IMR-90 (cell line): ENCODE data around the gene PEX14. TPM values are rescaled to one million over a fixed set of nuclear protein-coding genes. Genes with fewer than 3 reads are reported as not detected.

Source experiments
- ATAC-seq: fragments of 200-7000 bp; cut with Tn5 transposase; 2 replicates; pipeline ENCODE4 v1.9.1; 2020; ENCODE audit warnings: low read depth, mild to moderate bottlenecking, moderate library complexity
- BruUV-seq: library from RNA; stranded (reverse); fragments of 400-500 nt; replicated peaks from 2 replicates; lab custom pipeline; 2021; lab: Mats Ljungman, UMichigan
- CTCF ChIA-PET: fragments of 300-600 bp; formaldehyde crosslinking; extraction: SDS; loops from one replicate; lab custom pipeline; 2021; ENCODE audit warnings: antibody characterized with exemption; lab: Yijun Ruan, JAX
- POLR2A ChIA-PET: fragments of 300-600 bp; sonication (Branson Sonifier 250); formaldehyde crosslinking; loops from one replicate; lab custom pipeline; 2022; ENCODE audit warnings: antibody characterized with exemption; ENCODE audit not compliant: unreplicated experiment; lab: Charles Lee
- DNase-seq: peaks from one replicate; pipeline ENCODE4 v3.0.0; 2013
- H2AFZ ChIP-seq: replicated peaks from 2 replicates; pipeline ENCODE3; 2013; ENCODE audit warnings: low read length, mild to moderate bottlenecking; ENCODE audit not compliant: poor library complexity
- H2AK5ac ChIP-seq: 2 replicates; pipeline ENCODE4 v1.6.1; 2013; ENCODE audit warnings: low read depth, low read length, inconsistent platforms
- H2AK9ac ChIP-seq: replicated peaks from 2 replicates; pipeline ENCODE3; 2013; ENCODE audit warnings: mild to moderate bottlenecking, low read depth, low read length, moderate library complexity; ENCODE audit not compliant: poor library complexity
- H2BK120ac ChIP-seq: 2 replicates; pipeline ENCODE4 v1.6.1; 2013; ENCODE audit warnings: low read depth, low read length, inconsistent platforms
- H2BK15ac ChIP-seq: 3 replicates; pipeline ENCODE4 v1.6.1; 2013; ENCODE audit warnings: low read depth, low read length, inconsistent platforms
- H2BK20ac ChIP-seq: 2 replicates; pipeline ENCODE4 v1.6.1; 2013; ENCODE audit warnings: low read depth, mild to moderate bottlenecking, inconsistent platforms, low read length, moderate library complexity
- H2BK5ac ChIP-seq: 2 replicates; pipeline ENCODE4 v1.6.1; 2013; ENCODE audit warnings: mild to moderate bottlenecking, low read depth, low read length, inconsistent platforms; ENCODE audit not compliant: poor library complexity, severe bottlenecking
- H3K14ac ChIP-seq: replicated peaks from 2 replicates; pipeline ENCODE4 v1.6.1; 2013; ENCODE audit warnings: low read depth, low read length, inconsistent platforms
- H3K18ac ChIP-seq: 2 replicates; pipeline ENCODE4 v1.6.1; 2013; ENCODE audit warnings: low read depth, low read length, control low read depth
- H3K23ac ChIP-seq: 2 replicates; pipeline ENCODE4 v1.6.1; 2013; ENCODE audit warnings: low read depth, low read length, inconsistent platforms
- H3K27ac ChIP-seq: 2 replicates; pipeline ENCODE4 v1.5.1; 2013; ENCODE audit warnings: mild to moderate bottlenecking, control low read depth, low read length; ENCODE audit not compliant: insufficient read depth
- H3K27me3 ChIP-seq: 2 replicates; pipeline ENCODE4 v1.6.1; 2013; ENCODE audit warnings: low read length; ENCODE audit not compliant: control insufficient read depth, insufficient read depth
- H3K36me3 ChIP-seq: 2 replicates; pipeline ENCODE4 v1.6.1; 2013; ENCODE audit warnings: low read length, mixed read lengths; ENCODE audit not compliant: control insufficient read depth, insufficient read depth
- H3K4ac ChIP-seq: 2 replicates; pipeline ENCODE4 v1.6.1; 2013; ENCODE audit warnings: low read depth, low read length, inconsistent platforms
- H3K4me1 ChIP-seq: 2 replicates; pipeline ENCODE4 v1.6.1; 2013; ENCODE audit warnings: low read length, mixed read lengths; ENCODE audit not compliant: control insufficient read depth, insufficient read depth
- H3K4me2 ChIP-seq: 2 replicates; pipeline ENCODE4 v1.6.1; 2013; ENCODE audit warnings: low read depth, mild to moderate bottlenecking, control low read depth, low read length, moderate library complexity
- H3K4me3 ChIP-seq: 2 replicates; pipeline ENCODE4 v1.5.1; 2013; ENCODE audit warnings: low read depth, mild to moderate bottlenecking, control low read depth, low read length, moderate library complexity; ENCODE audit not compliant: insufficient read depth
- H3K56ac ChIP-seq: 2 replicates; pipeline ENCODE4 v1.6.1; 2013; ENCODE audit warnings: low read length, inconsistent platforms; ENCODE audit not compliant: insufficient read depth; ENCODE audit errors: extremely low read depth
- H3K79me1 ChIP-seq, 2 experiments: 2 replicates each; pipeline ENCODE4 v1.6.1; 2013; ENCODE audit warnings: low read length in 2 of 2, inconsistent platforms in 1 of 2, low read depth in 1 of 2
- H3K9ac ChIP-seq: 2 replicates; pipeline ENCODE4 v1.6.1; 2013; ENCODE audit warnings: low read depth, low read length, control low read depth
- H3K9me1 ChIP-seq: 2 replicates; pipeline ENCODE4 v1.6.1; 2013; ENCODE audit warnings: low read length, inconsistent platforms; ENCODE audit not compliant: insufficient read depth
- H3K9me3 ChIP-seq: 2 replicates; pipeline ENCODE4 v1.6.1; 2013; ENCODE audit warnings: low read length; ENCODE audit not compliant: control insufficient read depth, insufficient read depth
- H4K20me1 ChIP-seq: 2 replicates; pipeline ENCODE4 v1.6.1; 2013; ENCODE audit warnings: low read length, inconsistent platforms; ENCODE audit not compliant: insufficient read depth
- H4K5ac ChIP-seq: 2 replicates; pipeline ENCODE4 v1.6.1; 2013; ENCODE audit warnings: mild to moderate bottlenecking, low read depth, low read length, control low read depth
- H4K8ac ChIP-seq, 2 experiments: 2 replicates each; pipeline ENCODE4 v1.6.1; 2013; ENCODE audit warnings: low read depth in 2 of 2, low read length in 2 of 2, control low read depth in 1 of 2, inconsistent platforms in 1 of 2
- H4K91ac ChIP-seq: 2 replicates; pipeline ENCODE4 v1.6.1; 2013; ENCODE audit warnings: low read depth, low read length, inconsistent platforms; ENCODE audit not compliant: insufficient read depth
- CHD1 ChIP-seq: IDR thresholded peaks from 2 replicates; pipeline ENCODE4 v1.6.1; 2012; ENCODE audit warnings: low read depth, low read length, improper control_type of control experiment
- CTCF ChIP-seq: conservative IDR thresholded peaks from 2 replicates; pipeline ENCODE4 v1.5.1; 2012; ENCODE audit warnings: mild to moderate bottlenecking, low read depth, low read length, improper control_type of control experiment
- ELK1 ChIP-seq: fragments of 150-350 bp; IDR thresholded peaks from 2 replicates; pipeline ENCODE4 v1.6.1; 2016; ENCODE audit warnings: low read depth, mild to moderate bottlenecking, low read length, moderate library complexity, borderline replicate concordance
- FOS ChIP-seq: fragments of 150-350 bp; IDR thresholded peaks from 2 replicates; pipeline ENCODE4 v1.6.1; 2016; ENCODE audit warnings: low read depth, low read length
- MAFK ChIP-seq: IDR thresholded peaks from 2 replicates; pipeline ENCODE4 v1.6.1; 2012; ENCODE audit warnings: low read depth, low read length, improper control_type of control experiment
- MAZ ChIP-seq: IDR thresholded peaks from 2 replicates; pipeline ENCODE4 v1.6.1; 2012; ENCODE audit warnings: low read depth, mild to moderate bottlenecking, low read length, improper control_type of control experiment, moderate library complexity, borderline replicate concordance
- NFE2L2 ChIP-seq: fragments of 150-350 bp; IDR thresholded peaks from 2 replicates; pipeline ENCODE4 v1.6.1; 2016; ENCODE audit warnings: low read depth, mild to moderate bottlenecking, low read length
- POLR2A ChIP-seq: IDR thresholded peaks from 2 replicates; pipeline ENCODE4 v1.6.1; 2012; ENCODE audit warnings: mild to moderate bottlenecking, low read depth, low read length
- RAD21 ChIP-seq: IDR thresholded peaks from 2 replicates; pipeline ENCODE4 v1.6.1; 2012; ENCODE audit warnings: low read length, improper control_type of control experiment
- RCOR1 ChIP-seq: IDR thresholded peaks from 2 replicates; pipeline ENCODE4 v1.6.1; 2012; ENCODE audit warnings: mild to moderate bottlenecking, low read length, improper control_type of control experiment; ENCODE audit not compliant: insufficient replicate concordance
- RFX5 ChIP-seq: IDR thresholded peaks from 2 replicates; pipeline ENCODE4 v1.8.0; 2012; ENCODE audit warnings: low read depth, mild to moderate bottlenecking, low read length, moderate library complexity
- WGBS, 2 experiments: methylation state at CpG; one replicate each; pipeline versions ENCODE4 v1.1.5 to v1.1.7; 2013; ENCODE audit warnings: missing lambda C conversion rate in 2 of 2; ENCODE audit not compliant: insufficient read length in 1 of 2; ENCODE audit errors: extremely low coverage in 2 of 2; 5-methylcytosine and 5-hydroxymethylcytosine counted together
- dilution Hi-C: fragments of 300-500 bp; cut with HindIII; formaldehyde crosslinking; loops from one replicate; pipeline ENCODE4 v1.14.3; 2018; ENCODE audit warnings: low sequenced_read_pairs; ENCODE audit not compliant: unreplicated experiment
- in situ Hi-C: fragments of 300-500 bp; cut with MboI; formaldehyde crosslinking; loops from 3 replicates; pipeline ENCODE4 v1.14.3; 2019; ENCODE audit warnings: low sequenced_read_pairs, inconsistent platforms, mixed read lengths
- intact Hi-C: fragments of 100-400 bp; cut with micrococcal nuclease; formaldehyde crosslinking; loops from 2 replicates; pipeline ENCODE4 v1.10.0; 2022
- polyA plus RNA-seq, 3 experiments: library from polyadenylated mRNA; depleted of rRNA; stranded (reverse); fragments of >200 nt; gene quantifications; 2 replicates each; pipeline ENCODE4 v1.2.3, GENCODE V29; 2012; ENCODE audit warnings: low replicate concordance in 1 of 3
- total RNA-seq: library from RNA; depleted of rRNA; stranded (reverse); fragments of >200 nt; gene quantifications from 2 replicates; pipeline ENCODE4 v1.2.3, GENCODE V29; 2012

Gene PEX14
- total and polyA plus RNA-seq, 2 of the 4 experiments (the other 2 are of a cell fraction), result 9.5 to 22.5 TPM

- no peaks in the 10 kb centered on the region for H4K20me1 ChIP-seq
- DNase-seq (no peak), ATAC-seq (no peak)
- no peak overlapping the region for H3K23ac ChIP-seq
- in situ Hi-C loops (no loop called here), dilution Hi-C loops (no loop called here), intact Hi-C loops (no loop called here)
- H2BK5ac ChIP-seq, result no peak overlapping the region
- H3K9me1 ChIP-seq, result 0 out of 2 replicates have a peak, but pooled peaks cover 3% of the 10 kb centered on the region
- H3K18ac ChIP-seq, result no peak overlapping the region
- H3K56ac ChIP-seq, result no peak overlapping the region
- H4K91ac ChIP-seq, result no peak overlapping the region
- no peak overlapping the region for H2AFZ ChIP-seq
- H3K27ac ChIP-seq, result no peak overlapping the region
- H3K14ac ChIP-seq, result no peak overlapping the region
- CTCF ChIA-PET, result no interaction called here
- POLR2A ChIA-PET, result no interaction called here
- no peak overlapping the region for H2BK15ac ChIP-seq
- H3K27me3 ChIP-seq, result no peaks in the 10 kb centered on the region
- H3K4me2 ChIP-seq, result no peak overlapping the region
- H4K5ac ChIP-seq, result no peak overlapping the region
- no peak overlapping the region for H2AK5ac ChIP-seq
- H2BK120ac ChIP-seq, result no peak overlapping the region
- H2AK9ac ChIP-seq, result no peak overlapping the region
- no peak overlapping the region for H4K8ac ChIP-seq
- H3K9ac ChIP-seq, result no peak overlapping the region
- no TSS peak for BruUV-seq
- H3K4me1 ChIP-seq, result no peaks in the 10 kb centered on the region
- H2BK20ac ChIP-seq, result no peak overlapping the region
- no peak for TF ChIP-seq MAZ
- no peak for TF ChIP-seq CTCF
- TF ChIP-seq MAFK, result no peak
- TF ChIP-seq RCOR1, result no peak
- no peak for TF ChIP-seq POLR2A
- no peak for TF ChIP-seq FOS
- TF ChIP-seq RFX5, result no peak
- TF ChIP-seq NFE2L2, result no peak
- no peak for TF ChIP-seq CHD1
- TF ChIP-seq RAD21, result no peak
- TF ChIP-seq ELK1, result no peak
- no peaks in the 10 kb centered on the region for H3K79me1 ChIP-seq
- WGBS, 2 experiments, result 96% methylated on average over 22 of the region's 38 CpGs; no CpG with 5 or more reads in 1 of the 2 experiments
- H3K36me3 ChIP-seq, result no peaks in the 10 kb centered on the region
- no peaks in the 10 kb centered on the region for H3K9me3 ChIP-seq
- H3K4me3 ChIP-seq, result no peak overlapping the region
- H3K4ac ChIP-seq, result no peak overlapping the region
Measured at GRCh38 chr1:10647414-10648170, 172.8 kb downstream of the PEX14 start.
